ENCODE results near the gene MYOCOS. TPM values are rescaled to one million over a fixed set of nuclear protein-coding genes. Genes with fewer than 3 reads are reported as not detected.

The MYOCOS gene
- total and polyA plus RNA-seq, 2 of the 4 experiments (the other 2 are of a cell fraction) = not detected

- H3K79me1 ChIP-seq (ENCODE audit: low read depth in 1 of 2, low read length in 2 of 2) = peaks cover 18 to 25% of the 10 kb centered on the region in 2 experiments
- no peak overlapping the region for H3K9ac ChIP-seq (ENCODE audit: low read depth, low read length)
- H3K18ac ChIP-seq (ENCODE audit: low read depth, low read length) = no peak overlapping the region
- H3K9me3 ChIP-seq (ENCODE audit: control insufficient read depth, insufficient read depth, low read length) = no peaks in the 10 kb centered on the region
- ATAC-seq (ENCODE audit: low read depth) (no peak; the same call in 1 of the 2 replicates), DNase-seq (no peak)
- H3K56ac ChIP-seq (ENCODE audit: extremely low read depth, insufficient read depth, low read length) = no peak overlapping the region
- peaks cover 3% of the 10 kb centered on the region; the same call in 1 of the 2 replicates for H3K9me1 ChIP-seq (ENCODE audit: insufficient read depth, low read length)
- H3K14ac ChIP-seq (replicated peaks; ENCODE audit: low read depth, low read length) = no peak overlapping the region
- no peak overlapping the region for H3K23ac ChIP-seq (ENCODE audit: low read depth, low read length)
- H3K27me3 ChIP-seq (ENCODE audit: control insufficient read depth, insufficient read depth, low read length) = no peaks in the 10 kb centered on the region
- dilution Hi-C loops (cut with HindIII; ENCODE audit: low sequenced_read_pairs, unreplicated experiment) = no loop called here
- H4K8ac ChIP-seq (ENCODE audit: low read depth in 2 of 2, low read length in 2 of 2) = no peak overlapping the region
- H2BK15ac ChIP-seq (ENCODE audit: low read depth, low read length) = no peak overlapping the region
- H3K4me1 ChIP-seq (ENCODE audit: control insufficient read depth, insufficient read depth, low read length) = no peaks in the 10 kb centered on the region
- no peak overlapping the region for H2AFZ ChIP-seq (replicated peaks; ENCODE audit: low read length, poor library complexity)
- H2BK20ac ChIP-seq (ENCODE audit: low read depth, low read length) = no peak overlapping the region
- H2AK9ac ChIP-seq (replicated peaks; ENCODE audit: low read depth, low read length, poor library complexity) = no peak overlapping the region
- no peak overlapping the region for H2BK5ac ChIP-seq (ENCODE audit: low read depth, low read length, poor library complexity, severe bottlenecking)
- in situ Hi-C loops (cut with MboI; ENCODE audit: low sequenced_read_pairs) = no loop called here
- no peak overlapping the region for H3K4me2 ChIP-seq (ENCODE audit: low read depth, low read length)
- BruUV-seq (replicated peaks) = no TSS peak
- H4K5ac ChIP-seq (ENCODE audit: low read depth, low read length) = no peak overlapping the region
- POLR2A ChIA-PET (ENCODE audit: unreplicated experiment) = no interaction called here
- H4K20me1 ChIP-seq (ENCODE audit: insufficient read depth, low read length) = no peaks in the 10 kb centered on the region
- H4K91ac ChIP-seq (ENCODE audit: insufficient read depth, low read depth, low read length) = no peak overlapping the region
- H3K27ac ChIP-seq (ENCODE audit: insufficient read depth, low read length) = no peak overlapping the region
- intact Hi-C loops (cut with micrococcal nuclease) = no loop called here
- H3K36me3 ChIP-seq (ENCODE audit: control insufficient read depth, insufficient read depth, low read length) = peaks cover 44% of the 10 kb centered on the region
- CTCF ChIA-PET = interaction anchor here (0.6 to 1.6 kb wide), 4 partner anchors 33 to 562 kb away, joined by 3 to 4 read pairs (median 3); no protein-coding TSS in a partner anchor
- no peak overlapping the region for H3K4ac ChIP-seq (ENCODE audit: low read depth, low read length)
- H3K4me3 ChIP-seq (ENCODE audit: insufficient read depth, low read depth, low read length) = no peak overlapping the region
- no peak for TF ChIP-seq RAD21 (IDR thresholded peaks at IDR 0.05; ENCODE audit: low read length)
- no peak for TF ChIP-seq RFX5 (IDR thresholded peaks at IDR 0.05; ENCODE audit: low read depth, low read length)
- TF ChIP-seq NFE2L2 (IDR thresholded peaks at IDR 0.05; ENCODE audit: low read depth, low read length) = no peak
- no peak for TF ChIP-seq CEBPB (IDR thresholded peaks at IDR 0.05; ENCODE audit: low read depth, low read length)
- TF ChIP-seq MAFK (IDR thresholded peaks at IDR 0.05; ENCODE audit: low read depth, low read length) = no peak
- no peak for TF ChIP-seq MAZ (IDR thresholded peaks at IDR 0.05; ENCODE audit: borderline replicate concordance, low read depth, low read length)
- no peak for TF ChIP-seq USF2 (IDR thresholded peaks at IDR 0.05; ENCODE audit: low read depth, low read length)
- TF ChIP-seq CHD1 (IDR thresholded peaks at IDR 0.05; ENCODE audit: low read depth, low read length) = no peak
- TF ChIP-seq, protein P1, sequence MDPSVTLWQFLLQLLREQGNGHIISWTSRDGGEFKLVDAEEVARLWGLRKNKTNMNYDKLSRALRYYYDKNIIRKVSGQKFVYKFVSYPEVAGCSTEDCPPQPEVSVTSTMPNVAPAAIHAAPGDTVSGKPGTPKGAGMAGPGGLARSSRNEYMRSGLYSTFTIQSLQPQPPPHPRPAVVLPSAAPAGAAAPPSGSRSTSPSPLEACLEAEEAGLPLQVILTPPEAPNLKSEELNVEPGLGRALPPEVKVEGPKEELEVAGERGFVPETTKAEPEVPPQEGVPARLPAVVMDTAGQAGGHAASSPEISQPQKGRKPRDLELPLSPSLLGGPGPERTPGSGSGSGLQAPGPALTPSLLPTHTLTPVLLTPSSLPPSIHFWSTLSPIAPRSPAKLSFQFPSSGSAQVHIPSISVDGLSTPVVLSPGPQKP (IDR thresholded peaks at IDR 0.05; ENCODE audit: borderline replicate concordance, low read depth, low read length) = no peak
- no peak for TF ChIP-seq FOS (IDR thresholded peaks at IDR 0.05; ENCODE audit: low read depth, low read length)
- TF ChIP-seq POLR2A (IDR thresholded peaks at IDR 0.05; ENCODE audit: low read depth, low read length) = no peak
- no peak for TF ChIP-seq SMC3 (IDR thresholded peaks at IDR 0.05; ENCODE audit: low read depth, low read length)
- TF ChIP-seq, protein P2, sequence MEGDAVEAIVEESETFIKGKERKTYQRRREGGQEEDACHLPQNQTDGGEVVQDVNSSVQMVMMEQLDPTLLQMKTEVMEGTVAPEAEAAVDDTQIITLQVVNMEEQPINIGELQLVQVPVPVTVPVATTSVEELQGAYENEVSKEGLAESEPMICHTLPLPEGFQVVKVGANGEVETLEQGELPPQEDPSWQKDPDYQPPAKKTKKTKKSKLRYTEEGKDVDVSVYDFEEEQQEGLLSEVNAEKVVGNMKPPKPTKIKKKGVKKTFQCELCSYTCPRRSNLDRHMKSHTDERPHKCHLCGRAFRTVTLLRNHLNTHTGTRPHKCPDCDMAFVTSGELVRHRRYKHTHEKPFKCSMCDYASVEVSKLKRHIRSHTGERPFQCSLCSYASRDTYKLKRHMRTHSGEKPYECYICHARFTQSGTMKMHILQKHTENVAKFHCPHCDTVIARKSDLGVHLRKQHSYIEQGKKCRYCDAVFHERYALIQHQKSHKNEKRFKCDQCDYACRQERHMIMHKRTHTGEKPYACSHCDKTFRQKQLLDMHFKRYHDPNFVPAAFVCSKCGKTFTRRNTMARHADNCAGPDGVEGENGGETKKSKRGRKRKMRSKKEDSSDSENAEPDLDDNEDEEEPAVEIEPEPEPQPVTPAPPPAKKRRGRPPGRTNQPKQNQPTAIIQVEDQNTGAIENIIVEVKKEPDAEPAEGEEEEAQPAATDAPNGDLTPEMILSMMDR (conservative IDR thresholded peaks at IDR 0.05; ENCODE audit: low read depth, low read length) = no peak
- TF ChIP-seq MXI1 (IDR thresholded peaks at IDR 0.05; ENCODE audit: borderline replicate concordance, low read depth, low read length) = no peak
- TF ChIP-seq RCOR1 (IDR thresholded peaks at IDR 0.05; ENCODE audit: insufficient replicate concordance, low read length) = no peak
- TF ChIP-seq BHLHE40 (IDR thresholded peaks at IDR 0.05; ENCODE audit: low read depth, low read length) = no peak
- no peak overlapping the region for H2AK5ac ChIP-seq (ENCODE audit: low read depth, low read length)
- H2BK120ac ChIP-seq (ENCODE audit: low read depth, low read length) = no peak overlapping the region
- no CpG with 5 or more reads among the region's 2 CpGs for WGBS, 2 experiments (ENCODE audit: extremely low coverage in 2 of 2, insufficient read length in 1 of 2)
Observed at GRCh38 chr1:171582589-171582988, 39.5 kb upstream of the MYOCOS start.

Data from IMR-90 (cell line).